ENCODE results near the gene TPCN1. TPM values are rescaled to one million over a fixed set of nuclear protein-coding genes. Genes with fewer than 3 reads are reported as not detected.

Gene TPCN1
- total and polyA plus RNA-seq, 2 of the 13 experiments (the other 11 are each of a cell fraction or from before 2014, with no cell fraction given): 8.0 to 26.8 TPM

DNA sequence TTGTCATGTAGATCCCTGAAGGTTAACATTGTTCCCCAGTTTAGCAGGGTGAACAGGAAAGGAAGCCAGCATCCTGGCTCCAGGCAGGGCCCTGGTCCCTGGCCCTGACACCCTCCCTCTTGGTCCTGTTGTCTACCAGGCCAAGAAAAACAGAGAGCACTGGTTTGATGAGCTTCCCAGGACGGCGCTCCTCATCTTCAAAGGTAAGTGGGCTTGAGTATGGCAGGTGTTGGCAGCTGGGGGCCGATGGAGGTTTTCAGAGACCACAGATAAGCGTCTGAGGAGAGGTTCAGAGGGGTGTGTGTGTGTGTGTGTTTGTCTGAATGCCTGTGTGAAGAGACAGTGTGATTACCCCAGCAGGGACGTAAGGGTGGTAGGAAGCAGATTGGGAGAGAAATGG is 57.4 kb downstream of the TPCN1 start:
- intact Hi-C loops (cut with micrococcal nuclease; ENCODE audit: unreplicated experiment) (loop anchor here (10.0 kb wide), 1 partner anchor 84 kb away; no protein-coding TSS in a partner anchor), in situ Hi-C loops (cut with HindIII; ENCODE audit: extremely low pct_ligation_motif_present, low pct_unique_long_range_greater_than_20kb) (no loop called here)

DNA sequence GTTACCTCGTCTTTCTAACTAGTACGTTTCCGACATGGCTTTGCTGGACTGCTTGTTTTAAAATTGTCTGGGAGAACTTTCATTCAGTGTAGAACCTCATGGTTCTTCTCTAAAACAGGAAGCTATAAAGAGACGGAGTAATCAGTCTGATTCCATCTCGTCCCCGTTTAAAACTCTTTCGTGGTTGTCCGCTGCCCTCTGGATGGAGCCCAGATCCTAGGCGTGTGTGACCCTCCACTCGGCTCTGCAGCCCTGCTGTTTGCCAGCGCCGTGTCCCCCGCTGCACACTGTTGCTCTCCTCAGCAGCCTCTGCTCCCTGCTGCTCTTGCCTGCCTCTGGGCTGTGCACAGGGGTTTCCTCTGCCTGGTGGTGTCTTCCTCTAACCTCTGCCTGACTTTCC is 63.5 kb downstream of the TPCN1 start:
- H3K36me3 ChIP-seq (replicated peaks in 1 of 2; ENCODE audit: control insufficient read depth in 1 of 2, insufficient read depth in 2 of 2, low read length in 2 of 2): peaks cover 4 to 6% of the 10 kb centered on the region in 2 experiments; a peak in 3 of 5 replicates
- no peak overlapping the region for H2AFZ ChIP-seq (ENCODE audit: low read length)
- no peaks in the 10 kb centered on the region for H3K79me2 ChIP-seq (ENCODE audit: insufficient read depth, low read length)
- no peak overlapping the region for H3K9ac ChIP-seq (ENCODE audit: insufficient read depth, low read depth, low read length)
- H3K27ac ChIP-seq (ENCODE audit: extremely low read length, insufficient read depth, low read length): no peak overlapping the region
- BruUV-seq (replicated peaks): no TSS peak
- DNase-seq (ENCODE audit: low spot score) (no peak), ATAC-seq (no peak), FAIRE-seq (no peak)
- in situ Hi-C loops (cut with HindIII; ENCODE audit: extremely low pct_ligation_motif_present, low pct_unique_long_range_greater_than_20kb) (no loop called here), intact Hi-C loops (cut with micrococcal nuclease; ENCODE audit: unreplicated experiment) (no loop called here)
- ChIA-PET POLR2A (no interaction called here), CTCF (ENCODE audit: low intra/inter-chr PET ratio, low total read pairs) (no interaction called here)
- H3K27me3 ChIP-seq (ENCODE audit: control insufficient read depth in 1 of 2, insufficient read depth in 2 of 2, low read length in 2 of 2): no peaks in the 10 kb centered on the region
- H3K4me2 ChIP-seq (ENCODE audit: low read depth, low read length): no peak overlapping the region
- H4K20me1 ChIP-seq (ENCODE audit: insufficient read depth, low read length): no peaks in the 10 kb centered on the region
- no peaks in the 10 kb centered on the region; the same call in 1 of the 2 replicates for H3K4me1 ChIP-seq (ENCODE audit: insufficient read depth, low read length)
- H3K9me3 ChIP-seq (ENCODE audit: low read length): no peaks in the 10 kb centered on the region
- 94% methylated on average over 13 of the region's 13 CpGs for WGBS (ENCODE audit: low lambda C conversion rate)
- no peak overlapping the region for H3K4me3 ChIP-seq (replicated peaks in 1 of 3; ENCODE audit: insufficient read depth in 1 of 3, low read depth in 2 of 3, low read length in 3 of 3)
- no peak for TF ChIP-seq HMG20B (CRISPR knock-in tag; conservative IDR thresholded peaks at IDR 0.05)
- TF ChIP-seq ADNP (CRISPR knock-in tag; IDR thresholded peaks at IDR 0.05): no peak
- TF ChIP-seq, protein P1, sequence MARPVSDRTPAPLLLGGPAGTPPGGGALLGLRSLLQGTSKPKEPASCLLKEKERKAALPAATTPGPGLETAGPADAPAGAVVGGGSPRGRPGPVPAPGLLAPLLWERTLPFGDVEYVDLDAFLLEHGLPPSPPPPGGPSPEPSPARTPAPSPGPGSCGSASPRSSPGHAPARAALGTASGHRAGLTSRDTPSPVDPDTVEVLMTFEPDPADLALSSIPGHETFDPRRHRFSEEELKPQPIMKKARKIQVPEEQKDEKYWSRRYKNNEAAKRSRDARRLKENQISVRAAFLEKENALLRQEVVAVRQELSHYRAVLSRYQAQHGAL (CRISPR knock-in tag; IDR thresholded peaks at IDR 0.05; ENCODE audit: not compliant biosample characterization): no peak
- TF ChIP-seq ZNF264 (CRISPR knock-in tag; IDR thresholded peaks at IDR 0.05): no peak
- TF ChIP-seq, protein P2, sequence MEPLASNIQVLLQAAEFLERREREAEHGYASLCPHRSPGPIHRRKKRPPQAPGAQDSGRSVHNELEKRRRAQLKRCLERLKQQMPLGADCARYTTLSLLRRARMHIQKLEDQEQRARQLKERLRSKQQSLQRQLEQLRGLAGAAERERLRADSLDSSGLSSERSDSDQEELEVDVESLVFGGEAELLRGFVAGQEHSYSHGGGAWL (CRISPR knock-in tag; IDR thresholded peaks at IDR 0.05): no peak
- TF ChIP-seq CHD2 (IDR thresholded peaks at IDR 0.05; ENCODE audit: low read depth, low read length): no peak
- TF ChIP-seq NR2F1 (CRISPR knock-in tag; IDR thresholded peaks at IDR 0.05): no peak
- TF ChIP-seq SMAD9 (CRISPR knock-in tag; IDR thresholded peaks at IDR 0.05): no peak
- TF ChIP-seq, protein P3, sequence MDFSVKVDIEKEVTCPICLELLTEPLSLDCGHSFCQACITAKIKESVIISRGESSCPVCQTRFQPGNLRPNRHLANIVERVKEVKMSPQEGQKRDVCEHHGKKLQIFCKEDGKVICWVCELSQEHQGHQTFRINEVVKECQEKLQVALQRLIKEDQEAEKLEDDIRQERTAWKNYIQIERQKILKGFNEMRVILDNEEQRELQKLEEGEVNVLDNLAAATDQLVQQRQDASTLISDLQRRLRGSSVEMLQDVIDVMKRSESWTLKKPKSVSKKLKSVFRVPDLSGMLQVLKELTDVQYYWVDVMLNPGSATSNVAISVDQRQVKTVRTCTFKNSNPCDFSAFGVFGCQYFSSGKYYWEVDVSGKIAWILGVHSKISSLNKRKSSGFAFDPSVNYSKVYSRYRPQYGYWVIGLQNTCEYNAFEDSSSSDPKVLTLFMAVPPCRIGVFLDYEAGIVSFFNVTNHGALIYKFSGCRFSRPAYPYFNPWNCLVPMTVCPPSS (IDR thresholded peaks at IDR 0.05): no peak
- no peak for TF ChIP-seq ZBTB7B (CRISPR knock-in tag; IDR thresholded peaks at IDR 0.05)

More for the DNA sequence above, 57.4 kb downstream of the TPCN1 start:
- WGBS (ENCODE audit: low lambda C conversion rate): 97% methylated on average over 5 of the region's 5 CpGs
- Histone ChIP-seq H3K36me3 (replicated peaks in 1 of 2; ENCODE audit: control insufficient read depth in 1 of 2, insufficient read depth in 2 of 2, low read length in 2 of 2) (peaks cover 2 to 25% of the 10 kb centered on the region in 2 experiments; a peak in 3 of 5 replicates), H4K20me1 (ENCODE audit: insufficient read depth, low read length) (no peaks in the 10 kb centered on the region), H3K27ac (ENCODE audit: extremely low read length, insufficient read depth, low read length) (no peak overlapping the region), H3K4me1 (ENCODE audit: insufficient read depth, low read length) (no peaks in the 10 kb centered on the region), H3K79me2 (ENCODE audit: insufficient read depth, low read length) (no peaks in the 10 kb centered on the region), H3K4me3 (replicated peaks in 1 of 3; ENCODE audit: insufficient read depth in 1 of 3, low read depth in 2 of 3, low read length in 3 of 3) (no peak overlapping the region), H3K4me2 (ENCODE audit: low read depth, low read length) (no peak overlapping the region), H2AFZ (ENCODE audit: low read length) (no peak overlapping the region), H3K9me3 (ENCODE audit: low read length) (no peaks in the 10 kb centered on the region), H3K27me3 (ENCODE audit: control insufficient read depth in 1 of 2, insufficient read depth in 2 of 2, low read length in 2 of 2) (no peaks in the 10 kb centered on the region), H3K9ac (ENCODE audit: insufficient read depth, low read depth, low read length) (no peak overlapping the region)
- FAIRE-seq: no peak
- no peak for TF ChIP-seq SCMH1 (CRISPR knock-in tag; IDR thresholded peaks at IDR 0.05; ENCODE audit: borderline replicate concordance)
- no peak for TF ChIP-seq DR1 (CRISPR knock-in tag; IDR thresholded peaks at IDR 0.05)
- TF ChIP-seq ZNF589 (CRISPR knock-in tag; conservative IDR thresholded peaks at IDR 0.05): no peak
- no peak for TF ChIP-seq BORCS8-MEF2B (CRISPR knock-in tag; IDR thresholded peaks at IDR 0.05)
- no peak for TF ChIP-seq ZSCAN21 (CRISPR knock-in tag; IDR thresholded peaks at IDR 0.05; ENCODE audit: borderline replicate concordance)
- TF ChIP-seq ZNF720 (CRISPR knock-in tag; IDR thresholded peaks at IDR 0.05): no peak
- no peak for TF ChIP-seq RXRB (CRISPR knock-in tag; IDR thresholded peaks at IDR 0.05; ENCODE audit: borderline replicate concordance)
- no peak for TF ChIP-seq ZNF256 (CRISPR knock-in tag; conservative IDR thresholded peaks at IDR 0.05)
- TF ChIP-seq, protein P4, sequence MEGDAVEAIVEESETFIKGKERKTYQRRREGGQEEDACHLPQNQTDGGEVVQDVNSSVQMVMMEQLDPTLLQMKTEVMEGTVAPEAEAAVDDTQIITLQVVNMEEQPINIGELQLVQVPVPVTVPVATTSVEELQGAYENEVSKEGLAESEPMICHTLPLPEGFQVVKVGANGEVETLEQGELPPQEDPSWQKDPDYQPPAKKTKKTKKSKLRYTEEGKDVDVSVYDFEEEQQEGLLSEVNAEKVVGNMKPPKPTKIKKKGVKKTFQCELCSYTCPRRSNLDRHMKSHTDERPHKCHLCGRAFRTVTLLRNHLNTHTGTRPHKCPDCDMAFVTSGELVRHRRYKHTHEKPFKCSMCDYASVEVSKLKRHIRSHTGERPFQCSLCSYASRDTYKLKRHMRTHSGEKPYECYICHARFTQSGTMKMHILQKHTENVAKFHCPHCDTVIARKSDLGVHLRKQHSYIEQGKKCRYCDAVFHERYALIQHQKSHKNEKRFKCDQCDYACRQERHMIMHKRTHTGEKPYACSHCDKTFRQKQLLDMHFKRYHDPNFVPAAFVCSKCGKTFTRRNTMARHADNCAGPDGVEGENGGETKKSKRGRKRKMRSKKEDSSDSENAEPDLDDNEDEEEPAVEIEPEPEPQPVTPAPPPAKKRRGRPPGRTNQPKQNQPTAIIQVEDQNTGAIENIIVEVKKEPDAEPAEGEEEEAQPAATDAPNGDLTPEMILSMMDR (CRISPR knock-in tag; IDR thresholded peaks at IDR 0.05): no peak
- CTCF ChIA-PET (ENCODE audit: low intra/inter-chr PET ratio, low total read pairs): no interaction called here
- BruUV-seq (replicated peaks): no TSS peak
- POLR2A ChIA-PET: no interaction called here
- ATAC-seq: no peak
- DNase-seq (ENCODE audit: low spot score): no peak
